ENCODE results near the gene ZNF513. TPM values are rescaled to one million over a fixed set of nuclear protein-coding genes. Genes with fewer than 3 reads are reported as not detected.

ZNF513 gene
- total and polyA plus RNA-seq, 2 experiments from 2014 or later, result 20.6 to 26.1 TPM

DNA sequence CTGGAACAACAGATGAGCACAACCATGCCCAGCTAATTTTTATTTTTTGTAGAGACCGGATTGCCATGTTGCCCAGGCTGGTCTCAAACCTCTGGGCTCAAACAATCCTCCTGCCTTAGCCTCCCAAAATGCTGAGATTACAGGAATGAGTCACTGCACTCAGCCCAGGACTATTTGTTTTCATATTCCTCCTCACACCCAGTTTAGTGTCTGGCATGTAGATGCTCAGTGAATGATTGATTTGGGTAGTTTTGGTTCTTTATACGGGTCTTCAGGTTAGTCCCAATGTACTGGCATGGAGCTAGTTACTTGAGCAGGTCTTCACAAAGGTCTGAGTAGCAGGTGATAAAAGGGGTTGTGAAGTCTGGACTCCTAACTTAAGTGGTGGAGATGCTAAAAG lies 16.6 kb downstream of the ZNF513 start:
- peaks cover 32% of the 10 kb centered on the region for H3K79me2 ChIP-seq
- H3K4me2 ChIP-seq, result no peak overlapping the region
- peaks cover 5% of the 10 kb centered on the region for H3K4me1 ChIP-seq (ENCODE audit: insufficient read depth)
- WGBS (ENCODE audit: low lambda C conversion rate, missing lambda C conversion rate), result 98% methylated on average over 2 of the region's 2 CpGs
- no peaks in the 10 kb centered on the region for H3K27me3 ChIP-seq
- TF ChIP-seq EZH2phosphoT487 (IDR thresholded peaks at IDR 0.05; ENCODE audit: low read depth, severe bottlenecking, unreplicated experiment) (no peak), CTCF (IDR thresholded peaks at IDR 0.05; ENCODE audit: poor library complexity) (no peak), EZH2 (IDR thresholded peaks at IDR 0.05; ENCODE audit: borderline replicate concordance) (no peak)
- H3K36me3 ChIP-seq (replicated peaks; ENCODE audit: insufficient read depth, low read depth), result no peaks in the 10 kb centered on the region
- DNase-seq (ENCODE audit: low spot score), result no peak
- H4K20me1 ChIP-seq (ENCODE audit: insufficient read depth, poor library complexity, severe bottlenecking), result no peaks in the 10 kb centered on the region
- no peak overlapping the region for H2AFZ ChIP-seq
- no peaks in the 10 kb centered on the region for H3K9me2 ChIP-seq (replicated peaks; ENCODE audit: insufficient read depth)
- H3K4me3 ChIP-seq, result no peak overlapping the region
- no peak overlapping the region for H3K27ac ChIP-seq
- H3K9me3 ChIP-seq (ENCODE audit: low read depth), result no peaks in the 10 kb centered on the region

DNA sequence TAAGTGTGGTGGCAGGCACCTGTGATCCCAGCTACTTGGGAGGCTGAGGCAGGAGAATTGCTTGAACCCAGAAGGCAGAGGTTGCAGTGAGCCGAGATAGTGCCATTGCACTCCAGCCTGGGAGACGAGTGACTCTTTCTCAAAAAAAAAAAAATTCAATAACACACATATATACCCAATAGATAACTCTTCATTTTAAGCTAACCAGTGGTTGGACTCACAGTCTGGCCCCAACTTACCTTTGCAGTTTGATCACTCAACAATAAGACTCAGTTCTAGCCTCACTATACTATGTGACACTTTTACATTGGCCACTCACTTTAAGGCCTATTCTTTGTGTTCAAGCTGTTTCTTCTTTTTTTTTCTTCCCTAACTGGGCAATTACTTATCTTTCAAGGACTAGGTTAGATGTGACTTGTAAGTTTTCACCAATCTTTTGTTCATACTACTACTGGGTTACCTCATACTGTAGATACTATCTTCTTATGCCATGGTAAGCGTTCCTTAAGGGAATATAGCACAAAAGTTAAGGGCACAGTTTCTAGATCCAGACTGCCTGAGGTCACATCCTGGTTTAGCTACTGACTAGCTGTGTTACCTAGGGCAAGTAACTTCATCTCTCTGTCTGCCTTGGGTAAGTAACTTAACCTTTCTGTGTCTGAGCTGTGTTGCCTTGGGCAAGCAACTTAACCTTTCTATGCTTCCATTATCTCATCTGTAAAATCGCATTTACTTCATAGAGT lies 17.7 kb downstream of the ZNF513 start:
- peaks cover 30% of the 10 kb centered on the region for H3K79me2 ChIP-seq
- WGBS (ENCODE audit: low lambda C conversion rate, missing lambda C conversion rate), result over 99% methylated on average over 4 of the region's 4 CpGs
- no peaks in the 10 kb centered on the region for H3K9me2 ChIP-seq (replicated peaks; ENCODE audit: insufficient read depth)
- TF ChIP-seq CTCF (IDR thresholded peaks at IDR 0.05; ENCODE audit: poor library complexity) (no peak), EZH2phosphoT487 (IDR thresholded peaks at IDR 0.05; ENCODE audit: low read depth, severe bottlenecking, unreplicated experiment) (no peak), EZH2 (IDR thresholded peaks at IDR 0.05; ENCODE audit: borderline replicate concordance) (no peak)
- no peaks in the 10 kb centered on the region for H3K36me3 ChIP-seq (replicated peaks; ENCODE audit: insufficient read depth, low read depth)
- H3K4me1 ChIP-seq (ENCODE audit: insufficient read depth), result peaks cover 7% of the 10 kb centered on the region
- DNase-seq (ENCODE audit: low spot score), result no peak
- no peaks in the 10 kb centered on the region for H3K9me3 ChIP-seq (ENCODE audit: low read depth)
- no peak overlapping the region for H3K27ac ChIP-seq
- H4K20me1 ChIP-seq (ENCODE audit: insufficient read depth, poor library complexity, severe bottlenecking), result no peaks in the 10 kb centered on the region
- H3K4me2 ChIP-seq, result no peak overlapping the region
- H3K27me3 ChIP-seq, result no peaks in the 10 kb centered on the region
- H2AFZ ChIP-seq, result no peak overlapping the region
- no peak overlapping the region for H3K4me3 ChIP-seq

- no peak for TF ChIP-seq CTCF (IDR thresholded peaks at IDR 0.05; ENCODE audit: poor library complexity)
- TF ChIP-seq EZH2 (IDR thresholded peaks at IDR 0.05; ENCODE audit: borderline replicate concordance), result no peak
- TF ChIP-seq EZH2phosphoT487 (IDR thresholded peaks at IDR 0.05; ENCODE audit: low read depth, severe bottlenecking, unreplicated experiment), result no peak
- H3K79me2 ChIP-seq, result peaks cover 73% of the 10 kb centered on the region
- peak; percentile 97 for DNase-seq (ENCODE audit: low spot score)
- WGBS (ENCODE audit: low lambda C conversion rate, missing lambda C conversion rate), result under 1% methylated on average over 67 of the region's 67 CpGs
- H3K9me3 ChIP-seq (ENCODE audit: low read depth), result no peaks in the 10 kb centered on the region
- H3K27me3 ChIP-seq, result no peaks in the 10 kb centered on the region
- H3K9me2 ChIP-seq (replicated peaks; ENCODE audit: insufficient read depth), result no peaks in the 10 kb centered on the region
- no peaks in the 10 kb centered on the region for H3K36me3 ChIP-seq (replicated peaks; ENCODE audit: insufficient read depth, low read depth)
- H4K20me1 ChIP-seq (ENCODE audit: insufficient read depth, poor library complexity, severe bottlenecking), result no peaks in the 10 kb centered on the region
- peak within 1 kb of the TSS; percentile 87 for H3K4me2 ChIP-seq
- peak within 1 kb of the TSS; percentile 98 for H3K27ac ChIP-seq
- H2AFZ ChIP-seq, result peak within 1 kb of the TSS; percentile 23
- H3K4me3 ChIP-seq, result peak within 1 kb of the TSS; percentile 81
- peaks cover 25% of the 10 kb centered on the region for H3K4me1 ChIP-seq (ENCODE audit: insufficient read depth)
These were observed 24.0 kb downstream of the ZNF513 start, which contains the start of gene GTF3C2 for GRCh38 chr2:27356382-27357181. TSS of gene GTF3C2 (minus strand) at chr2:27356764. CDS start at chr2:27343554, 13,210 bp downstream.

Data from hepatocyte (in vitro differentiated cells).